DMS114 treated with DMSO at 0.1 percent for 48 hours (cell line): Measurements from ENCODE around the gene GPR55.

Experiments used
- DNase-seq: peaks from one replicate; lab custom pipeline; 2025; ENCODE audit not compliant: unreplicated experiment; lab: John Stamatoyannopoulos, UW

GPR55 gene

GRCh38 chr2:230902180-230902899, 22.7 kb downstream of the GPR55 start:
- peak; percentile 26 for DNase-seq

GRCh38 chr2:230901006-230901405, 24.0 kb downstream of the GPR55 start:
- no peak for DNase-seq

- no peak for DNase-seq
Measured at GRCh38 chr2:230900336-230900995, 24.6 kb downstream of the GPR55 start.

- no peak for DNase-seq
Measured at GRCh38 chr2:230899786-230900185, 25.3 kb downstream of the GPR55 start.

GRCh38 chr2:230899287-230899686, 25.8 kb downstream of the GPR55 start:
- DNase-seq = no peak

GRCh38 chr2:230898713-230899091, 26.3 kb downstream of the GPR55 start:
- no peak for DNase-seq

- no peak for DNase-seq
Measured at GRCh38 chr2:230898016-230898712, 26.9 kb downstream of the GPR55 start.

GRCh38 chr2:230896346-230897115, 28.5 kb downstream of the GPR55 start:
- DNase-seq = no peak

GRCh38 chr2:230895536-230896345, 29.3 kb downstream of the GPR55 start:
- DNase-seq = no peak

- DNase-seq = no peak
Measured at GRCh38 chr2:230893841-230894781, 30.9 kb downstream of the GPR55 start.

GRCh38 chr2:230893338-230893737, 31.7 kb downstream of the GPR55 start:
- DNase-seq = no peak

GRCh38 chr2:230891509-230891908, 33.5 kb downstream of the GPR55 start:
- no peak for DNase-seq

- DNase-seq = no peak
Measured at GRCh38 chr2:230891064-230891463, 34.0 kb downstream of the GPR55 start.

GRCh38 chr2:230890646-230891045, 34.4 kb downstream of the GPR55 start:
- no peak for DNase-seq

GRCh38 chr2:230889911-230890601, 35.0 kb downstream of the GPR55 start:
- no peak for DNase-seq

- DNase-seq = no peak
Measured at GRCh38 chr2:230888824-230889400, 36.1 kb downstream of the GPR55 start.

- DNase-seq = no peak
Measured at GRCh38 chr2:230887342-230887741, 37.7 kb downstream of the GPR55 start.

- DNase-seq = no peak
Measured at GRCh38 chr2:230886671-230887071, 38.4 kb downstream of the GPR55 start.
